ENCODE data around the gene ZSCAN10. TPM values are rescaled to one million over a fixed set of nuclear protein-coding genes. Genes with fewer than 3 reads are reported as not detected.
"Not testable (repeated sequence)": the region's sequence is repeated elsewhere in the genome, so short reads cannot be mapped to it uniquely, and the experiment has no call there.

The ZSCAN10 gene
- total RNA-seq, 1 experiment from 2014 or later = not detected

GRCh38 chr16:3074860-3075522 is 24.1 kb downstream of the ZSCAN10 start:
- no TSS peak for BruUV-seq (replicated peaks)
- H3K4me3 Mint-ChIP-seq (ENCODE audit: unreplicated experiment) = no peak overlapping the region
- Histone ChIP-seq H3K9me3 (no peaks in the 10 kb centered on the region), H3K4me1 (no peaks in the 10 kb centered on the region), H3K4me3 (ENCODE audit: low read depth, low read length) (no peak overlapping the region), H3K36me3 (ENCODE audit: control insufficient read depth, insufficient read depth, low read length) (no peaks in the 10 kb centered on the region), H3K27me3 (replicated peaks; ENCODE audit: control insufficient read depth, insufficient read depth, low read length) (no peaks in the 10 kb centered on the region)
- CTCF ChIA-PET = interaction anchor here (0.6 to 0.7 kb wide), 3 partner anchors 23 to 83 kb away, joined by 3 to 12 read pairs (median 3); no protein-coding TSS in a partner anchor
- DNase-seq = no peak
- no peaks in the 10 kb centered on the region for H3K9me3 Mint-ChIP-seq (ENCODE audit: unreplicated experiment)
- H3K27me3 Mint-ChIP-seq (ENCODE audit: insufficient read depth, unreplicated experiment) = peaks cover 12% of the 10 kb centered on the region
- TF ChIP-seq CTCF (IDR thresholded peaks at IDR 0.05; ENCODE audit: insufficient read depth in 1 of 2, low read depth in 1 of 2, low read length in 1 of 2, severe bottlenecking in 1 of 2, unreplicated experiment in 1 of 2) = no peak
- no peak overlapping the region for H3K27ac Mint-ChIP-seq (ENCODE audit: unreplicated experiment)
- peaks cover 9% of the 10 kb centered on the region for H3K4me1 Mint-ChIP-seq (ENCODE audit: low read depth, unreplicated experiment)
- peaks cover 6% of the 10 kb centered on the region for H3K36me3 Mint-ChIP-seq (ENCODE audit: insufficient read depth, unreplicated experiment)
- POLR2A ChIA-PET = interaction anchor here (0.6 to 0.7 kb wide), 3 partner anchors 43 to 60 kb away, joined by 4 to 12 read pairs (median 5); no protein-coding TSS in a partner anchor
- intact Hi-C loops (cut with micrococcal nuclease; ENCODE audit: unreplicated experiment) = no loop called here

- Histone ChIP-seq H3K36me3 (ENCODE audit: control insufficient read depth, insufficient read depth, low read length) (no peaks in the 10 kb centered on the region), H3K9me3 (no peaks in the 10 kb centered on the region), H3K27me3 (replicated peaks; ENCODE audit: control insufficient read depth, insufficient read depth, low read length) (no peaks in the 10 kb centered on the region), H3K4me3 (ENCODE audit: low read depth, low read length) (no peak overlapping the region), H3K4me1 (no peaks in the 10 kb centered on the region)
- Mint-ChIP-seq H3K36me3 (ENCODE audit: insufficient read depth, unreplicated experiment) (peaks cover 6% of the 10 kb centered on the region), H3K27ac (ENCODE audit: unreplicated experiment) (no peak overlapping the region), H3K4me3 (ENCODE audit: unreplicated experiment) (no peak overlapping the region), H3K9me3 (ENCODE audit: unreplicated experiment) (no peaks in the 10 kb centered on the region), H3K27me3 (ENCODE audit: insufficient read depth, unreplicated experiment) (peaks cover 8% of the 10 kb centered on the region), H3K4me1 (ENCODE audit: low read depth, unreplicated experiment) (peaks cover 9% of the 10 kb centered on the region)
- BruUV-seq (replicated peaks) = no TSS peak
- ChIA-PET POLR2A (no interaction called here), CTCF (no interaction called here)
- DNase-seq = no peak
- no peak for TF ChIP-seq CTCF (IDR thresholded peaks at IDR 0.05; ENCODE audit: insufficient read depth in 1 of 2, low read depth in 1 of 2, low read length in 1 of 2, severe bottlenecking in 1 of 2, unreplicated experiment in 1 of 2)
- intact Hi-C loops (cut with micrococcal nuclease; ENCODE audit: unreplicated experiment) = no loop called here
Measured at GRCh38 chr16:3073448-3073847, 25.6 kb downstream of the ZSCAN10 start.

DNA sequence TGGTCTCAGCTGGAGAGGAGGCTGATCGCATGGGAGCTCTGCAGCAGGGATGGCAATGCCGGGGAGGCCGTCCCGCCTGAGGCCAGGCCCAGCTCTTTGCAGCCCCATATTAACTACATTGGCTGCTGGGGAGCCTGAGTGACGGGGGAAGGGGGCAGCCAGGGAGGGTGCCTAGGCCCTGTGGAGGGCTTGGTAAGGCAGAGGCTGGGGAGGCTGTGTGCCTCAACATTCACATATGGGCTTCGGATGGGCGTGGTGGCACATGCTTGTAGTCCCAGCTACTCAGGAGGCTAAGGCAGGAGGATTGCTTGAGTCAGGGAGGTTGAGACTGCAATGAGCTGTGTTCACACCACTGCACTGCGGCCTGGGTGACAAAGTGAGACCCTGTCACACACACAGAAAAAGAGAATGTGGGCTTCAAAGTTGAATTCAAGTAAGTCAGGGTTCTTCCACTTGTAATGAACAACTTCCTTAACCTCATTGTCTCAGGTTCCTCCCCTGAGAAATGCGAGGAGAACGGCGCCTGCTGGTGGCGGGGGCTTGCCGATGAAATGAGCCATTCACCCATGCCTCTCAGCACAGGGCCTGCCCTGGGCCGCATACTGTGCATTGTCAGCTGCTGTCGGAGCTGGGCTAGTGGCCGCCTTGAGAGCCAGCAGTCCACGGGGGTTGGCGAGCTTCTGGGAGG is 26.4 kb downstream of the ZSCAN10 start:
- intact Hi-C loops (cut with micrococcal nuclease; ENCODE audit: unreplicated experiment); H3K27me3 ChIP-seq (replicated peaks; ENCODE audit: control insufficient read depth, insufficient read depth, low read length); H3K9me3 ChIP-seq; DNase-seq; H3K4me3 ChIP-seq (ENCODE audit: low read depth, low read length); CTCF ChIA-PET; H3K36me3 Mint-ChIP-seq (ENCODE audit: insufficient read depth, unreplicated experiment); H3K27me3 Mint-ChIP-seq (ENCODE audit: insufficient read depth, unreplicated experiment); POLR2A ChIA-PET; H3K9me3 Mint-ChIP-seq (ENCODE audit: unreplicated experiment); H3K4me1 ChIP-seq; H3K36me3 ChIP-seq (ENCODE audit: control insufficient read depth, insufficient read depth, low read length); H3K4me3 Mint-ChIP-seq (ENCODE audit: unreplicated experiment); H3K4me1 Mint-ChIP-seq (ENCODE audit: low read depth, unreplicated experiment); BruUV-seq (replicated peaks); H3K27ac Mint-ChIP-seq (ENCODE audit: unreplicated experiment): not testable (repeated sequence)

DNA sequence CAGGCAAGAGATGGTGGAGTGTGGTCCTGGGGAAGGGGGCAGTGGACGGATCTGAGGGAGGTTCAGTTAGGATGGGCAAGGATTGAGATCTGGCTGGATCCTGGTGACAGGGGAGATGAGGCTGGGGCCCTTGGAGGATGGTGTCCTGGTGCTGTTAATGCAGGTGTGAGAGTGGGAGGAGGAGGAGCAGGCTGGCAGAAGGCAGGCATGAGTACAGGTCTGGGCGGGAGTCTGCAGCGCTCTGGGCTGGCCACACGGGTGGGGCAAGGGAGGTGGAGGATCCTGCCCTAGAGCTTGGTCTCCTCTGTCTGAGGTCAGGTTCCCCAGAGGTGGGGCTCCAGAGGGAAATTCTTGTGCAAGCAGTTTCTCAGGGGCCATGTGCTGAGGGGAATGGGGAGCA is 26.9 kb downstream of the ZSCAN10 start:
- H3K36me3 ChIP-seq (ENCODE audit: control insufficient read depth, insufficient read depth, low read length); POLR2A ChIA-PET; H3K36me3 Mint-ChIP-seq (ENCODE audit: insufficient read depth, unreplicated experiment); DNase-seq; H3K4me1 Mint-ChIP-seq (ENCODE audit: low read depth, unreplicated experiment); H3K27ac Mint-ChIP-seq (ENCODE audit: unreplicated experiment); H3K9me3 Mint-ChIP-seq (ENCODE audit: unreplicated experiment); H3K27me3 Mint-ChIP-seq (ENCODE audit: insufficient read depth, unreplicated experiment); H3K4me3 Mint-ChIP-seq (ENCODE audit: unreplicated experiment); CTCF ChIA-PET; H3K4me1 ChIP-seq; H3K9me3 ChIP-seq; intact Hi-C loops (cut with micrococcal nuclease; ENCODE audit: unreplicated experiment); H3K27me3 ChIP-seq (replicated peaks; ENCODE audit: control insufficient read depth, insufficient read depth, low read length); BruUV-seq (replicated peaks); H3K4me3 ChIP-seq (ENCODE audit: low read depth, low read length): not testable (repeated sequence)
